ENCODE measurements around the gene FAM161B. TPM values are rescaled to one million over a fixed set of nuclear protein-coding genes. Genes with fewer than 3 reads are reported as not detected.
"Not testable (repeated sequence)": the region's sequence is repeated elsewhere in the genome, so short reads cannot be mapped to it uniquely, and the experiment has no call there.

FAM161B gene
- total RNA-seq, 4 donors from 2014 or later, result 1.8 to 6.5 (median 3.1) TPM

DNA sequence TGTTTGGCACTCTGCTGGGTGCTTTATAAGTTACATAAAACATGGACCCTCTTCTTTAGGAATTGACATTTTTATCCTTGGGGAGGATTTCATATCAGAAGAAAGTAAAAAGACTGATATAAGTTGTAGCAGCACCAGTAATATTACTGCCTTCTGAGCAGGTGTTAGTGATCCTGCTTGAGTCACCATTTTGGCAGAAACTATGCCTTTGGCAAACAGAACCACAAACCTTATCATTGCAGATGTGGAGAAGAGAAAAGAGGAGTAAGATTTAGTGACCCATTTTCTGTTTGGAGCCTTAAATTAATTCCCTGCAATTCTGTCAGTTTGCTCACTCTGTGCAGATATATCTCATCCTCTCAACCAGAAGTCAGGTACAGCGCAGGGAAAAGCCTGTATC is 40.2 kb downstream of the FAM161B start:
- TF ChIP-seq, protein P1, sequence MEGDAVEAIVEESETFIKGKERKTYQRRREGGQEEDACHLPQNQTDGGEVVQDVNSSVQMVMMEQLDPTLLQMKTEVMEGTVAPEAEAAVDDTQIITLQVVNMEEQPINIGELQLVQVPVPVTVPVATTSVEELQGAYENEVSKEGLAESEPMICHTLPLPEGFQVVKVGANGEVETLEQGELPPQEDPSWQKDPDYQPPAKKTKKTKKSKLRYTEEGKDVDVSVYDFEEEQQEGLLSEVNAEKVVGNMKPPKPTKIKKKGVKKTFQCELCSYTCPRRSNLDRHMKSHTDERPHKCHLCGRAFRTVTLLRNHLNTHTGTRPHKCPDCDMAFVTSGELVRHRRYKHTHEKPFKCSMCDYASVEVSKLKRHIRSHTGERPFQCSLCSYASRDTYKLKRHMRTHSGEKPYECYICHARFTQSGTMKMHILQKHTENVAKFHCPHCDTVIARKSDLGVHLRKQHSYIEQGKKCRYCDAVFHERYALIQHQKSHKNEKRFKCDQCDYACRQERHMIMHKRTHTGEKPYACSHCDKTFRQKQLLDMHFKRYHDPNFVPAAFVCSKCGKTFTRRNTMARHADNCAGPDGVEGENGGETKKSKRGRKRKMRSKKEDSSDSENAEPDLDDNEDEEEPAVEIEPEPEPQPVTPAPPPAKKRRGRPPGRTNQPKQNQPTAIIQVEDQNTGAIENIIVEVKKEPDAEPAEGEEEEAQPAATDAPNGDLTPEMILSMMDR (IDR thresholded peaks at IDR 0.05), result no peak
- DNase-seq (ENCODE audit: low spot score), result no peak
- ATAC-seq (ENCODE audit: low FRiP score), result no peak

DNA sequence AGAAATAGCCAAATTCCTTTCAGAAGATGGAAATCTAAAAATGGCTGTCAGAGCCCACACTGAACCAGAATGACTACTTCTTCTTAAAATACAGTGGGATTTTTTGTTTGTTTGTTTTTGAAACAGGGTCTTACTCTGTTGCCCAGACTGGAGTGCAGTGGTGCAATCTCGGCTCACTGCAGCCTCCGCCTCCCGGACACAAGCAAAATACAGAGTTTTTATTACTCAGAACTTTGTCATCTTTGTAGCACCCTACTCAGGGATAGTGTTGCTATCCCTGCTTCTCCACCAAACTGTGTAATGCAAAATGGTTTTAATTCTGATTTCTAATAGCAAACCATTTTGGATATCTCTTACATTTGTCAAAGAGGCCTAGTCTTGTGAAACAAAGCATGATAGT is 46.9 kb downstream of the FAM161B start:
- DNase-seq (ENCODE audit: low spot score) (no peak), ATAC-seq (ENCODE audit: low FRiP score) (no peak)
- TF ChIP-seq, protein P1 (IDR thresholded peaks at IDR 0.05), result no peak

DNA sequence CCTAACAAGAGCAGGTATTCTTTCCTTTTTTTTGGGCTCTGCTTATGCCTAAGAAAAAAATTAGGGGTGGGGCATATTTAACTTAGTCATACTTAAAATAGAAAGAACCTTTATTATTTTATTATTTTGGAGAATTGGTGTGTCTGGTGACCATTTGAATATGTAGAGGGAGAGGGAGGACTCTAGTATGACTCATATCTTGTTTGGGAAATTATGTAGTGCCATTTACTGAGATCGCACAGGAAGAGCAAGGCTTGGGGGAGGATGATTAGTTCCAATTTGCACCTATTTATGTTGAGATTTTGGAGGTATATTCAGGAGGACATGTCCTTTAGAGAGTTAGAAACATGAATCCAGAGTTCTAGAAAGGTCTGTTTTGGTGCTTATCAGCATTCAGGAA is 53.4 kb downstream of the FAM161B start:
- no peak for DNase-seq (ENCODE audit: low spot score)

DNA sequence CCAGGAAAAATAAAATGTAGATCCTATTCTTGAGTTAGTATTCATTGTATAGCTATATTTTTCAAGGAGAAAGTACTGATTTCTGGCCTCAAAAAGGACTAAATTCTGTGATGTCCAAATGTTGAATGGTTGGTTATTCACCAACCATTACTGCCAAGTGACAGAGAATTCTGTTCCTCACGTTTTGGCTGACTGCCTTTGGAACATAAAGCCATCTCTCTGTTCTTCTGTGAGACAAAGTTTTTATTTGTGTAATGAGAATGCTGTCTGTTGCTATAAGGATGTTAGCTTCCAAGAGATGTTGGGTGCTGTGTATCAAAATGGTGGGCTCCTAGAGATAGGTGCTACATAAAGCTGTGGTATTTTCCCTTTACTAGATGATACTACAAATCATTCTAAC is 54.0 kb downstream of the FAM161B start:
- DNase-seq (ENCODE audit: low spot score) (no peak), ATAC-seq (ENCODE audit: low FRiP score) (no peak)
- TF ChIP-seq, protein P1 (IDR thresholded peaks at IDR 0.05), result no peak

More for the DNA sequence above, 53.4 kb downstream of the FAM161B start:
- peak; percentile 80 for ATAC-seq (ENCODE audit: low FRiP score)
- TF ChIP-seq, protein P1 (IDR thresholded peaks at IDR 0.05), result no peak

DNA sequence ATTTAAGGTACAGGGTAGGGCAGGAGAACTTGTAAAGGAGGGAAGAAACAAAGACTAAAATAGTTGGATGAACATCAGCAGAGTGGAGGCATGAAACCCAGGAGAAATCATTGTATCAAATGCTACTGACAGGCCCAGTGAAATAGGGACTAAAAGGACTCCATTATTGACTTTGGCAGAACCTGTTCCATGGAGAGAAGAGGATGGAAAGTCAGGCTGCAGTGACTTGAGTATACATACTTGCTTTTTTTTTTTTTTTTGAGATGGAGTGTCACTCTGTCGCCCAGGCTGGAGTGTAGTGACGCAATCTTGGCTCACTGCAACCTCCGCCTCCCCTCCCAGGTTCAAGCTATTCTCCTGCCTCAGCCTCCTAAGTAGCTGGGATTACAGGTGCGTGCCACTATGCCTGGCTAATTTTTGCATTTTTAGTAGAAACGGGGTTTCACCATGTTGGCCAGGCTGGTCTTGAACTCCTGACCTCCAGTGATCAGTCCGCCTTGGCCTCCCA is 55.7 kb downstream of the FAM161B start:
- ATAC-seq (ENCODE audit: low FRiP score); DNase-seq (ENCODE audit: low spot score): not testable (repeated sequence)

DNA sequence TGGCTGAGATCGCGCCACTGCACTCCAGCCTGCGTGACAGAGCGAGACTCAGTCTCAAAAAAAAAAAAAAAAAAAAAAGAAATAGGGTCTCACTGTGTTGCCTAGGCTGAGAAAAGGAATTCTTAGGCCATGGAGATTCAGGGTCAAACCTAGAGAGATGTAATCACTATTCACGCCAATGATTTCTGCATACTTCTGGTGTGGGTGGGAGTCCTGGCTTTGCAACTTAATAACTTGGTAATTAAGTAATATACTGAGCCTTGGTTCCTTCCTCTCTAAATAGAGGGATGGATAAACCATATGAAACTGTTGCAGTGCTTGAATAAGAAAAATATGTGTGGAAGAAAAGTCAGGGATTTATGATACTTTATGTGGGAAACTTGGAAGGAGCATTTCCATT is 60.5 kb downstream of the FAM161B start:
- no peak for ATAC-seq (ENCODE audit: low FRiP score)

DNA sequence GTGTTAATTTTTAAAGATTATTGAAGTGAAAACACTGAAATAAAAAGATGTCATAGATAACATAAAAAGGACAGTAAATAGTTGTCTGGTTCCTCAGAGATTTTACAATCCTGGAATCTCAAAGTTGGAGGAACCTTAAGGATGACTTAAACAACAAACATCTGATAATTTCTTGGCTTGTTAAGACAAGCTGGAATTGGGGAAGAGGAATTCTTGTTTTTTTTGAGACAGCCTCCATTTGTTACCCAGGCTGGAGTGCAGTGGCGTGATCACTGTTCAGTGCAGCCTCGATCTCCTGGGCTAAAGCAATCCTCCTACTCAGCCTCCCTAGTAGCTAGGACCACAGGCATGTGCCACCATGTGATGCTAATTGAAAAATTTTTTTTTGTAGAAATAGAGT is 60.9 kb downstream of the FAM161B start:
- no peak for DNase-seq (ENCODE audit: low spot score)
- no peak for ATAC-seq (ENCODE audit: low FRiP score)
- TF ChIP-seq, protein P1 (IDR thresholded peaks at IDR 0.05), result no peak

More for the DNA sequence above, 60.5 kb downstream of the FAM161B start:
- TF ChIP-seq, protein P1 (IDR thresholded peaks at IDR 0.05), result no peak
- DNase-seq (ENCODE audit: low spot score), result no peak

DNA sequence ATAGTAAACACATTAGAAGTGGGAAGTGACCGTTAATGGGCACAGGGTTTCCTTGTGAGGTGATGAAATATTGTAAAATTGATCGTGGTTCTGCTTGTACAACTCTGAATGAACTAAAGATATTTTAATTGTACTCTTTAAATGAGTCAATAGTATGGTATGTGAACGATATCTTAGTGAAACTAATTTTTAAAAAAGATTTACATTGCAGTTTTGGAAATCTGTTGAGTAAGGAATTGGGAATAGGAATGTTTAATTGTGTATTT is 61.5 kb downstream of the FAM161B start:
- DNase-seq (ENCODE audit: low spot score) (no peak), ATAC-seq (ENCODE audit: low FRiP score) (no peak)
- TF ChIP-seq, protein P1 (IDR thresholded peaks at IDR 0.05), result no peak

All from omental fat pad (tissue), 4 donors.